H1 (cell line): ENCODE data around the gene HOXD10. TPM values are rescaled to one million over a fixed set of nuclear protein-coding genes. Genes with fewer than 3 reads are reported as not detected.

Source experiments
- CTCF ChIA-PET: fragments of 300-600 bp; sonication (Branson Sonifier 250); formaldehyde crosslinking; loops from one replicate; lab custom pipeline; 2021; ENCODE audit not compliant: partially characterized antibody; lab: Charles Lee
- POLR2A ChIA-PET: fragments of 300-600 bp; sonication (Branson Sonifier 250); formaldehyde crosslinking; loops from one replicate; lab custom pipeline; 2021; ENCODE audit warnings: inconsistent platforms; ENCODE audit not compliant: partially characterized antibody; lab: Charles Lee
- DNase-seq, 2 experiments: peaks; one replicate each; pipeline versions ENCODE4 v3.0.0 to v3.0.0-alpha.2; 2010 to 2022; ENCODE audit warnings: low spot score in 2 of 2, low read depth in 1 of 2, mixed read lengths in 1 of 2
- FAIRE-seq: peaks from 2 replicates; lab custom pipeline; 2011; peaks lifted over from hg19 to GRCh38; lab: Jason Lieb, UNC
- H2AFZ ChIP-seq: 2 replicates; pipeline ENCODE4 v1.8.1; 2012; ENCODE audit warnings: low read length, inconsistent platforms
- H2AK5ac ChIP-seq: 2 replicates; pipeline ENCODE4 v1.6.1; 2013; ENCODE audit warnings: low read depth, low read length
- H2BK120ac ChIP-seq: replicated peaks from 2 replicates; pipeline ENCODE3; 2013; ENCODE audit warnings: low read depth, low read length, inconsistent platforms
- H2BK12ac ChIP-seq: 2 replicates; pipeline ENCODE4 v1.6.1; 2013; ENCODE audit warnings: low read depth, low read length
- H2BK15ac ChIP-seq: 2 replicates; pipeline ENCODE4 v1.6.1; 2013; ENCODE audit warnings: low read length
- H2BK20ac ChIP-seq: 2 replicates; pipeline ENCODE4 v1.6.1; 2013; ENCODE audit warnings: low read length
- H2BK5ac ChIP-seq: 2 replicates; pipeline ENCODE4 v1.6.1; 2013; ENCODE audit warnings: low read depth, low read length
- H3K14ac ChIP-seq: 2 replicates; pipeline ENCODE4 v1.6.1; 2013; ENCODE audit warnings: inconsistent platforms; ENCODE audit not compliant: insufficient read length
- H3K18ac ChIP-seq: 2 replicates; pipeline ENCODE4 v1.6.1; 2013; ENCODE audit warnings: low read length; ENCODE audit errors: extremely low read depth
- H3K23ac ChIP-seq: 2 replicates; pipeline ENCODE4 v1.6.1; 2013; ENCODE audit warnings: inconsistent platforms; ENCODE audit not compliant: insufficient read length
- H3K23me2 ChIP-seq: 2 replicates; pipeline ENCODE4 v1.6.1; 2013; ENCODE audit warnings: low read depth, low read length
- H3K27ac ChIP-seq: 2 replicates; pipeline ENCODE4 v1.6.1; 2011; ENCODE audit warnings: low read depth, low read length, inconsistent platforms
- H3K27me3 ChIP-seq, 4 experiments: replicated peaks in 1 of 4; 1 replicate in 1 of 4; 2 replicates in 3 of 4; pipeline versions ENCODE4 v1.6.1 to v1.8.1; 2011 to 2013; ENCODE audit warnings: low read length in 3 of 4, mild to moderate bottlenecking in 3 of 4, inconsistent platforms in 2 of 4, mixed read lengths in 2 of 4, moderate library complexity in 1 of 4; ENCODE audit not compliant: control insufficient read depth in 3 of 4, insufficient read depth in 3 of 4; ENCODE audit errors: extremely low read depth in 1 of 4
- H3K36me3 ChIP-seq, 4 experiments: 2 replicates each; pipeline versions ENCODE4 v1.6.1 to v1.8.1; 2011 to 2013; ENCODE audit warnings: mild to moderate bottlenecking in 4 of 4, low read length in 3 of 4, moderate library complexity in 2 of 4, control low read depth in 1 of 4, inconsistent platforms in 1 of 4; ENCODE audit not compliant: insufficient read depth in 4 of 4, control insufficient read depth in 2 of 4
- H3K4ac ChIP-seq: replicated peaks from 2 replicates; pipeline ENCODE3; 2013; ENCODE audit warnings: low read length, low read depth, mixed read lengths, inconsistent platforms; ENCODE audit not compliant: insufficient read length
- H3K4me1 ChIP-seq, 4 experiments: replicated peaks in 1 of 4; 1 replicate in 1 of 4; 2 replicates in 3 of 4; pipeline versions ENCODE4 v1.6.1 to v1.8.1; 2011 to 2013; ENCODE audit warnings: low read length in 3 of 4, inconsistent platforms in 2 of 4, mixed read lengths in 1 of 4; ENCODE audit not compliant: insufficient read depth in 4 of 4, control insufficient read depth in 3 of 4
- H3K4me2 ChIP-seq, 2 experiments: 2 replicates each; pipeline versions ENCODE4 v1.6.1 to v1.8.1; 2011 to 2013; ENCODE audit warnings: low read depth in 2 of 2, low read length in 2 of 2, control low read depth in 1 of 2, inconsistent platforms in 1 of 2, mild to moderate bottlenecking in 1 of 2; ENCODE audit not compliant: insufficient read depth in 1 of 2
- H3K4me3 ChIP-seq, 4 experiments: fragments of 200-600, 300-600 bp in 1 of 4; sonication (generic), shearing (Covaris generic), sonication (Bioruptor Twin) in 1 of 4; 2 replicates each; pipeline versions ENCODE4 v1.5.1 to v1.8.1; 2011 to 2016; ENCODE audit warnings: low read length in 4 of 4, low read depth in 3 of 4, control low read depth in 2 of 4, inconsistent platforms in 2 of 4, mild to moderate bottlenecking in 2 of 4, mixed read lengths in 1 of 4, moderate library complexity in 1 of 4; ENCODE audit not compliant: insufficient read depth in 2 of 4; ENCODE audit errors: extremely low read depth in 1 of 4
- H3K56ac ChIP-seq: replicated peaks from 2 replicates; pipeline ENCODE3; 2013; ENCODE audit warnings: low read depth, mild to moderate bottlenecking, mixed read lengths, low read length, inconsistent platforms; ENCODE audit not compliant: insufficient read length
- H3K79me1 ChIP-seq: 2 replicates; pipeline ENCODE4 v1.6.1; 2013; ENCODE audit warnings: low read depth, low read length, control low read depth
- H3K79me2 ChIP-seq, 2 experiments: 2 replicates each; pipeline versions ENCODE4 v1.6.1 to v1.8.1; 2012 to 2013; ENCODE audit warnings: low read length in 2 of 2, mild to moderate bottlenecking in 2 of 2, inconsistent platforms in 1 of 2; ENCODE audit not compliant: insufficient read depth in 2 of 2, control insufficient read depth in 1 of 2
- H3K9ac ChIP-seq, 4 experiments: replicated peaks in 1 of 4; 1 replicate in 1 of 4; 2 replicates in 3 of 4; pipeline versions ENCODE4 v1.6.1 to v1.8.1; 2011 to 2013; ENCODE audit warnings: low read depth in 3 of 4, low read length in 3 of 4, control low read depth in 2 of 4, mild to moderate bottlenecking in 2 of 4, moderate library complexity in 2 of 4, inconsistent platforms in 1 of 4; ENCODE audit errors: extremely low read depth in 1 of 4
- H3K9me3 ChIP-seq, 2 experiments: 2 replicates each; pipeline versions ENCODE4 v1.6.1 to v1.8.1; 2012 to 2013; ENCODE audit warnings: mild to moderate bottlenecking in 2 of 2, moderate library complexity in 2 of 2, control low read depth in 1 of 2, inconsistent platforms in 1 of 2, low read depth in 1 of 2, low read length in 1 of 2, mixed read lengths in 1 of 2; ENCODE audit not compliant: insufficient read depth in 2 of 2
- H4K20me1 ChIP-seq, 2 experiments: replicated peaks in 1 of 2; 2 replicates each; pipeline versions ENCODE3 to v1.8.1; 2011 to 2013; ENCODE audit warnings: inconsistent platforms in 2 of 2, low read length in 2 of 2, mild to moderate bottlenecking in 1 of 2; ENCODE audit not compliant: insufficient read depth in 2 of 2, control insufficient read depth in 1 of 2
- H4K5ac ChIP-seq: 2 replicates; pipeline ENCODE4 v1.6.1; 2013; ENCODE audit warnings: low read length, low read depth, mixed read lengths, inconsistent platforms; ENCODE audit not compliant: insufficient read length
- H4K8ac ChIP-seq: 2 replicates; pipeline ENCODE4 v1.8.0; 2013; ENCODE audit warnings: mild to moderate bottlenecking, moderate library complexity, low read length, inconsistent platforms; ENCODE audit not compliant: insufficient read depth; ENCODE audit errors: extremely low read depth
- H4K91ac ChIP-seq: replicated peaks from 2 replicates; pipeline ENCODE3; 2013; ENCODE audit warnings: low read length, mixed read lengths, inconsistent platforms; ENCODE audit not compliant: insufficient read length
- CTCF ChIP-seq, 3 experiments: IDR thresholded peaks; 1 replicate in 2 of 3; 2 replicates in 1 of 3; pipeline versions ENCODE4 v1.5.1 to v1.6.1; 2011; ENCODE audit warnings: low read length in 3 of 3, mild to moderate bottlenecking in 3 of 3, inconsistent platforms in 2 of 3, low read depth in 1 of 3, moderate library complexity in 1 of 3; ENCODE audit not compliant: insufficient read depth in 1 of 3; ENCODE audit errors: control extremely low read depth in 1 of 3
- EZH2 ChIP-seq: fragments of 200-600 bp; sonication (generic); IDR thresholded peaks from 2 replicates; pipeline ENCODE4 v1.7.1; 2012; ENCODE audit warnings: low read depth, mild to moderate bottlenecking, moderate library complexity, low read length, inconsistent platforms; ENCODE audit not compliant: severe bottlenecking
- RNF2 ChIP-seq: fragments of 200-900, 300-1000 bp; sonication (generic); IDR thresholded peaks from 2 replicates; pipeline ENCODE4 v1.7.1; 2016; ENCODE audit warnings: borderline replicate concordance, low read depth, mild to moderate bottlenecking, antibody characterized with exemption, low read length; ENCODE audit not compliant: poor library complexity, severe bottlenecking; ENCODE audit errors: missing control alignments
- RXRA ChIP-seq: IDR thresholded peaks from 2 replicates; pipeline ENCODE4 v1.6.1; 2011; ENCODE audit warnings: low read depth, mild to moderate bottlenecking, low read length, moderate library complexity; ENCODE audit not compliant: insufficient read depth
- SIX5 ChIP-seq: IDR thresholded peaks from 2 replicates; pipeline ENCODE4 v1.6.1; 2011; ENCODE audit warnings: mild to moderate bottlenecking, low read depth, low read length
- SUZ12 ChIP-seq: fragments of 200-600 bp; sonication (generic); IDR thresholded peaks from 2 replicates; pipeline ENCODE4 v1.6.1; 2012; ENCODE audit warnings: mild to moderate bottlenecking, inconsistent platforms, low read length, moderate library complexity, mixed read lengths
- TAF1 ChIP-seq: IDR thresholded peaks from 2 replicates; pipeline ENCODE4 v1.6.1; 2011; ENCODE audit warnings: mild to moderate bottlenecking, low read depth, low read length
- TCF12 ChIP-seq: IDR thresholded peaks from 2 replicates; pipeline ENCODE4 v1.6.1; 2011; ENCODE audit warnings: low read depth, mild to moderate bottlenecking, low read length
- WGBS, 2 experiments: shearing (Covaris generic) in 1 of 2; methylation state at CpG; one replicate each; pipeline versions ENCODE4 v1.1.6 to v1.1.7; 2013 to 2015; ENCODE audit warnings: low lambda C conversion rate in 2 of 2, mixed read lengths in 2 of 2, inconsistent platforms in 1 of 2, low coverage in 1 of 2, missing lambda C conversion rate in 1 of 2; ENCODE audit not compliant: insufficient replicate concordance in 2 of 2, insufficient coverage in 1 of 2, insufficient read length in 1 of 2; ENCODE audit errors: extremely low coverage in 1 of 2, missing lambda C conversion rate in 1 of 2; 5-methylcytosine and 5-hydroxymethylcytosine counted together
- polyA plus RNA-seq, 7 experiments: library from polyadenylated mRNA; depleted of rRNA in 3 of 7; stranded (reverse) in 5 of 7; unstranded in 2 of 7; fragments of >200 nt in 5 of 7; fragments of 200-250 nt in 2 of 7; gene quantifications; 1 replicate in 5 of 7; 2 replicates in 1 of 7; 4 replicates in 1 of 7; pipeline versions ENCODE4 v1.2.1 to v1.2.3, GENCODE V29; 2011 to 2013; ENCODE audit warnings: missing spikeins in 2 of 7, mixed read lengths in 2 of 7
- total RNA-seq: library from RNA; stranded (reverse); fragmentation: NEBNext Ultra II Directional; extraction: Animal tissue kit (Norgen Biotek cat#: 25700); gene quantifications from 2 replicates; pipeline ENCODE4 v1.2.1, GENCODE V29; 2021

The HOXD10 gene
- total and polyA plus RNA-seq, 2 of the 8 experiments (the other 6 are each of a cell fraction or from before 2014, with no cell fraction given), result not detected

- WGBS, 2 experiments, result 12% methylated on average over 26 of the region's 26 CpGs; no CpG with 5 or more reads in 1 of the 2 experiments
- FAIRE-seq (no peak), DNase-seq (peak in 1 of 2 experiments; percentile 58)
- no peak overlapping the region for H2BK20ac ChIP-seq
- CTCF ChIA-PET, result interaction anchor here (0.6 to 5.4 kb wide), 16 partner anchors 8 to 536 kb away, joined by 3 to 42 read pairs (median 3); partner anchors contain the start of gene HOXD9
- no peak overlapping the region for H3K4me2 ChIP-seq
- H2BK15ac ChIP-seq, result no peak overlapping the region
- H3K9ac ChIP-seq, result no peak overlapping the region
- no peak overlapping the region for H3K56ac ChIP-seq
- no peak overlapping the region for H3K18ac ChIP-seq
- no peak overlapping the region for H4K5ac ChIP-seq
- POLR2A ChIA-PET, result interaction anchor here (1.6 kb wide), 1 partner anchor 50 kb away, joined by 4 read pairs; no protein-coding TSS in a partner anchor
- no peak overlapping the region for H4K91ac ChIP-seq
- H2BK5ac ChIP-seq, result no peak overlapping the region
- peaks cover 0 to 13% (median 0%) of the 10 kb centered on the region in 4 experiments; a peak in 1 of 8 replicates for H3K36me3 ChIP-seq
- H3K14ac ChIP-seq, result no peak overlapping the region
- H3K79me2 ChIP-seq, result no peaks in the 10 kb centered on the region
- TF ChIP-seq TAF1, result no peak
- peak; percentile 61; the same call in 1 of the 2 replicates for TF ChIP-seq TCF12
- TF ChIP-seq SUZ12, result peak; percentile 96
- TF ChIP-seq RXRA, result no peak
- TF ChIP-seq EZH2, result peak; percentile 95
- no peak for TF ChIP-seq CTCF (IDR thresholded peaks at IDR 0.05; ENCODE audit: control extremely low read depth in 1 of 3, insufficient read depth in 1 of 3, low read depth in 1 of 3, low read length in 3 of 3)
- no peak for TF ChIP-seq SIX5
- TF ChIP-seq RNF2, result peak; percentile 94
- TF ChIP-seq, all 59 proteins: peak for 4
- Histone ChIP-seq H3K9me3 (peaks cover 0 to 16% of the 10 kb centered on the region in 2 experiments; a peak in 2 of 4 replicates), H3K23ac (no peak overlapping the region), H2BK12ac (no peak overlapping the region), H3K79me1 (no peaks in the 10 kb centered on the region), H3K4me1 (peaks cover 0 to 3% (median under 1%) of the 10 kb centered on the region in 4 experiments; a peak in 4 of 7 replicates), H4K8ac (no peak overlapping the region), H3K23me2 (no peaks in the 10 kb centered on the region; the same call in 1 of the 2 replicates), H2BK120ac (no peak overlapping the region), H2AFZ (no peak overlapping the region), H3K4me3 (no peak overlapping the region), H3K27ac (no peak overlapping the region), H4K20me1 (peaks cover 17 to 27% of the 10 kb centered on the region in 2 experiments), H3K4ac (no peak overlapping the region), H2AK5ac (no peak overlapping the region), H3K27me3 (peaks cover 92 to 100% (median 99%) of the 10 kb centered on the region in 4 experiments)
These were observed 2.3 kb upstream of the HOXD10 start for GRCh38 chr2:176114120-176114929.
